ENCODE data around the gene TBCD.
"Not testable (repeated sequence)": the region's sequence is repeated elsewhere in the genome, so short reads cannot be mapped to it uniquely, and the experiment has no call there.

Gene TBCD

GRCh38 chr17:82767041-82767754 is 15.3 kb downstream of the TBCD start:
- FAIRE-seq = no peak

- FAIRE-seq = no peak
Measured at GRCh38 chr17:82769041-82769440, 17.2 kb downstream of the TBCD start.

GRCh38 chr17:82772026-82772425 is 20.2 kb downstream of the TBCD start:
- no peak for FAIRE-seq

GRCh38 chr17:82774456-82774855 is 22.6 kb downstream of the TBCD start:
- not testable (repeated sequence) for FAIRE-seq

GRCh38 chr17:82775001-82775823 is 23.3 kb downstream of the TBCD start:
- FAIRE-seq = no peak

GRCh38 chr17:82776454-82776853 is 24.6 kb downstream of the TBCD start:
- FAIRE-seq = no peak

GRCh38 chr17:82777778-82778375 is 26.0 kb downstream of the TBCD start:
- not testable (repeated sequence) for FAIRE-seq

- no peak for FAIRE-seq
Measured at GRCh38 chr17:82779541-82779940, 27.7 kb downstream of the TBCD start.

- FAIRE-seq = no peak
Measured at GRCh38 chr17:82780195-82780594, 28.3 kb downstream of the TBCD start.

- no peak for FAIRE-seq
Measured at GRCh38 chr17:82780971-82781893, 29.4 kb downstream of the TBCD start.

- FAIRE-seq = peak; percentile 79
Measured at GRCh38 chr17:82781894-82782274, 30.0 kb downstream of the TBCD start.

- no peak for FAIRE-seq
Measured at GRCh38 chr17:82782657-82783207, 30.9 kb downstream of the TBCD start.

GRCh38 chr17:82783498-82783897 is 31.6 kb downstream of the TBCD start:
- FAIRE-seq = no peak

- FAIRE-seq = not testable (repeated sequence)
Measured at GRCh38 chr17:82785581-82785980, 33.7 kb downstream of the TBCD start.

- no peak for FAIRE-seq
Measured at GRCh38 chr17:82786427-82786826, 34.6 kb downstream of the TBCD start.

- FAIRE-seq = no peak
Measured at GRCh38 chr17:82787081-82787848, 35.4 kb downstream of the TBCD start.

- FAIRE-seq = no peak
Measured at GRCh38 chr17:82788206-82789001, 36.5 kb downstream of the TBCD start.

GRCh38 chr17:82789051-82789592 is 37.3 kb downstream of the TBCD start:
- no peak for FAIRE-seq

- FAIRE-seq = no peak
Measured at GRCh38 chr17:82789806-82790205, 37.9 kb downstream of the TBCD start.

GRCh38 chr17:82790391-82790790 is 38.5 kb downstream of the TBCD start:
- no peak for FAIRE-seq

Measured in endometrium (tissue), 2 donors.